SK-N-SH (cell line): ENCODE results near the gene KIF5B.
"Not testable (repeated sequence)": the region's sequence is repeated elsewhere in the genome, so short reads cannot be mapped to it uniquely, and the experiment has no call there.

ENCODE experiments used
- CTCF ChIP-seq: fragments of 200-600 bp; sonication (generic); IDR thresholded peaks from 2 replicates; pipeline ENCODE4 v1.6.1; 2017; ENCODE audit warnings: antibody characterized with exemption, mild to moderate bottlenecking, moderate library complexity
- MAX ChIP-seq: IDR thresholded peaks from 2 replicates; pipeline ENCODE4 v1.4.0; 2012; ENCODE audit warnings: low read depth
- SIN3A ChIP-seq: IDR thresholded peaks from 2 replicates; pipeline ENCODE4 v1.6.1; 2012; ENCODE audit warnings: low read depth, mild to moderate bottlenecking, low read length, moderate library complexity, borderline replicate concordance

- not testable (repeated sequence) for TF ChIP-seq MAX, CTCF, SIN3A
Observed at GRCh38 chr10:32098566-32099259, 42.5 kb upstream of the KIF5B start.
